Gastroesophageal sphincter (tissue), 4 donors: ENCODE data around the gene ALDOA. TPM values are rescaled to one million over a fixed set of nuclear protein-coding genes. Genes with fewer than 3 reads are reported as not detected.

Experiments
- ATAC-seq: fragments of 150-250 bp; one replicate; pipeline ENCODE4 v1.9.1; 2016; ENCODE audit warnings: mild to moderate bottlenecking, moderate library complexity
- H3K27ac ChIP-seq, 4 donors: fragments of 200-600 bp; sonication (generic) in 3 of 4; 1 replicate in 3 of 4; 2 replicates in 1 of 4; pipeline ENCODE4 v1.5.1; 2016 to 2019
- H3K27me3 ChIP-seq: fragments of 200-600 bp; sonication (generic); one replicate; pipeline ENCODE4 v1.5.1; 2019
- H3K36me3 ChIP-seq, 2 donors: fragments of 200-600 bp; sonication (generic); one replicate each; pipeline ENCODE4 v1.5.1; 2019; ENCODE audit warnings: control low read depth in 1 of 2
- H3K4me1 ChIP-seq, 3 donors: fragments of 200-600 bp; sonication (generic); 1 replicate in 2 of 3; 2 replicates in 1 of 3; pipeline ENCODE4 v1.5.1; 2016 to 2019; ENCODE audit warnings: control low read depth in 2 of 3
- H3K4me3 ChIP-seq, 2 donors: fragments of 200-600 bp; sonication (generic); one replicate each; pipeline ENCODE4 v1.5.1; 2019; ENCODE audit warnings: mild to moderate bottlenecking in 1 of 2, moderate library complexity in 1 of 2
- H3K9me3 ChIP-seq, 3 donors: fragments of 200-600 bp; sonication (generic); one replicate each; pipeline ENCODE4 v1.5.1; 2017 to 2019; ENCODE audit warnings: control low read depth in 2 of 3
- EP300 ChIP-seq: sonication (generic); formaldehyde crosslinking; IDR thresholded peaks from one replicate; pipeline ENCODE4 v1.6.1; 2017; ENCODE audit warnings: antibody characterized with exemption, mild to moderate bottlenecking
- POLR2A ChIP-seq, 2 donors: fragments of 450-650 bp; IDR thresholded peaks; one replicate each; pipeline ENCODE4 v1.6.1; 2017; ENCODE audit warnings: antibody characterized with exemption in 2 of 2, mild to moderate bottlenecking in 2 of 2, moderate library complexity in 1 of 2
- POLR2AphosphoS5 ChIP-seq: sonication (generic); formaldehyde crosslinking; IDR thresholded peaks from one replicate; pipeline ENCODE4 v1.6.1; 2017; ENCODE audit warnings: antibody characterized with exemption
- WGBS, 2 donors: methylation state at CpG; one replicate each; pipeline ENCODE4 v1.1.5; 2018; ENCODE audit warnings: low coverage in 1 of 2; 5-methylcytosine and 5-hydroxymethylcytosine counted together
- total RNA-seq, 4 donors: library from RNA; depleted of rRNA; stranded (reverse); fragments of >200 nt; gene quantifications; one replicate each; pipeline ENCODE4 v1.1.0, GENCODE V29; 2016
- TF ChIP-seq, protein P1 (sequence below), 4 experiments: fragments of 200-600 bp in 2 of 4; fragments of 450-650 bp in 2 of 4; sonication (generic) in 1 of 4; IDR thresholded peaks; one replicate each; pipeline ENCODE4 v1.5.1; 2017 to 2019; ENCODE audit warnings: antibody characterized with exemption in 4 of 4, mild to moderate bottlenecking in 2 of 4, moderate library complexity in 2 of 4

ALDOA gene
- total RNA-seq, 4 donors from 2014 or later, result 1,018 to 1,914 (median 1,258) TPM

GRCh38 chr16:30115238-30115637 is 49.7 kb downstream of the ALDOA start:
- H3K36me3 ChIP-seq, result peaks cover 0 to 98% of the 10 kb centered on the region in 2 donors

GRCh38 chr16:30116291-30117207 is 51.0 kb downstream of the ALDOA start:
- no peak overlapping the region for H3K4me3 ChIP-seq
- no peaks in the 10 kb centered on the region for H3K27me3 ChIP-seq
- no peak for ATAC-seq
- WGBS, 2 donors, result 60 to 80% methylated on average over 1 to 7 of the region's 16 CpGs
- peaks cover 0 to 98% of the 10 kb centered on the region in 2 donors for H3K36me3 ChIP-seq
- no peaks in the 10 kb centered on the region for H3K9me3 ChIP-seq
- peaks cover 0 to 24% (median 2%) of the 10 kb centered on the region in 3 donors for H3K4me1 ChIP-seq
- H3K27ac ChIP-seq, result no peak overlapping the region
- TF ChIP-seq EP300, result no peak
- no peak for TF ChIP-seq POLR2A (IDR thresholded peaks at IDR 0.05)
- no peak for TF ChIP-seq POLR2AphosphoS5
- TF ChIP-seq, protein P1, sequence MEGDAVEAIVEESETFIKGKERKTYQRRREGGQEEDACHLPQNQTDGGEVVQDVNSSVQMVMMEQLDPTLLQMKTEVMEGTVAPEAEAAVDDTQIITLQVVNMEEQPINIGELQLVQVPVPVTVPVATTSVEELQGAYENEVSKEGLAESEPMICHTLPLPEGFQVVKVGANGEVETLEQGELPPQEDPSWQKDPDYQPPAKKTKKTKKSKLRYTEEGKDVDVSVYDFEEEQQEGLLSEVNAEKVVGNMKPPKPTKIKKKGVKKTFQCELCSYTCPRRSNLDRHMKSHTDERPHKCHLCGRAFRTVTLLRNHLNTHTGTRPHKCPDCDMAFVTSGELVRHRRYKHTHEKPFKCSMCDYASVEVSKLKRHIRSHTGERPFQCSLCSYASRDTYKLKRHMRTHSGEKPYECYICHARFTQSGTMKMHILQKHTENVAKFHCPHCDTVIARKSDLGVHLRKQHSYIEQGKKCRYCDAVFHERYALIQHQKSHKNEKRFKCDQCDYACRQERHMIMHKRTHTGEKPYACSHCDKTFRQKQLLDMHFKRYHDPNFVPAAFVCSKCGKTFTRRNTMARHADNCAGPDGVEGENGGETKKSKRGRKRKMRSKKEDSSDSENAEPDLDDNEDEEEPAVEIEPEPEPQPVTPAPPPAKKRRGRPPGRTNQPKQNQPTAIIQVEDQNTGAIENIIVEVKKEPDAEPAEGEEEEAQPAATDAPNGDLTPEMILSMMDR (IDR thresholded peaks at IDR 0.05), result no peak

More at GRCh38 chr16:30115238-30115637, 49.7 kb downstream of the ALDOA start:
- no peaks in the 10 kb centered on the region for H3K9me3 ChIP-seq
- peaks cover 0 to 14% (median 0%) of the 10 kb centered on the region in 3 donors for H3K4me1 ChIP-seq
- H3K27me3 ChIP-seq, result no peaks in the 10 kb centered on the region
- TF ChIP-seq POLR2A (IDR thresholded peaks at IDR 0.05) (no peak), POLR2AphosphoS5 (no peak), EP300 (no peak)
- TF ChIP-seq, protein P1 (IDR thresholded peaks at IDR 0.05), result no peak
- 93 to 100% methylated on average over 1 to 6 of the region's 7 CpGs for whole genome bisulfite sequencing, 2 donors
- no peak overlapping the region for H3K4me3 ChIP-seq
- ATAC-seq, result no peak
- no peak overlapping the region for H3K27ac ChIP-seq

- WGBS, 2 donors, result no CpG with 5 or more reads among the region's 10 CpGs
- Histone ChIP-seq H3K4me3 (no peak overlapping the region), H3K9me3 (no peaks in the 10 kb centered on the region), H3K27ac (no peak overlapping the region), H3K36me3 (peaks cover 0 to 87% of the 10 kb centered on the region in 2 donors), H3K4me1 (peaks cover 0 to 35% (median 6%) of the 10 kb centered on the region in 3 donors), H3K27me3 (no peaks in the 10 kb centered on the region)
- ATAC-seq, result no peak
- TF ChIP-seq, protein P1 (IDR thresholded peaks at IDR 0.05), result no peak
- TF ChIP-seq POLR2AphosphoS5 (no peak), EP300 (no peak), POLR2A (IDR thresholded peaks at IDR 0.05) (no peak)
Observed at GRCh38 chr16:30117768-30118167, 52.2 kb downstream of the ALDOA start.

GRCh38 chr16:30119428-30119827 is 53.9 kb downstream of the ALDOA start:
- 79 to 93% methylated on average over 2 of the region's 2 CpGs for WGBS, 2 donors
- ATAC-seq, result no peak
- H3K36me3 ChIP-seq, result peaks cover 0 to 70% of the 10 kb centered on the region in 2 donors

More at GRCh38 chr16:30119428-30119827, 53.9 kb downstream of the ALDOA start:
- Histone ChIP-seq H3K4me1 (peaks cover 0 to 35% (median 6%) of the 10 kb centered on the region in 3 donors), H3K27me3 (no peaks in the 10 kb centered on the region), H3K27ac (no peak overlapping the region), H3K9me3 (no peaks in the 10 kb centered on the region), H3K4me3 (no peak overlapping the region)
- TF ChIP-seq POLR2A (IDR thresholded peaks at IDR 0.05) (no peak), POLR2AphosphoS5 (no peak), EP300 (no peak)
- TF ChIP-seq, protein P1 (IDR thresholded peaks at IDR 0.05), result no peak

Other genes with a start within 250 kb of the ALDOA start
- gene PAGR1, start 249.6 kb upstream of the ALDOA start, total RNA-seq, result 10 to 100 TPM; 19.3 to 29.6 (median 20.2) TPM
- 100 to 1,000 TPM in 3 of 4 donors, 10 to 100 TPM in 1; 82.2 to 162 (median 129) TPM for gene MVP, start 245.3 kb upstream of the ALDOA start, total RNA-seq
- gene CDIPT, start 202.5 kb upstream of the ALDOA start, total RNA-seq, result 100 to 1,000 TPM; 119 to 167 (median 130) TPM
- gene SEZ6L2, start 166.2 kb upstream of the ALDOA start, total RNA-seq, result 1 to 10 TPM in 3 of 4 donors, not detected in 1; 1.1 to 1.6 (median 1.1) TPM
- gene ASPHD1, start 165.3 kb upstream of the ALDOA start, total RNA-seq, result under 1 TPM in 1 of 4 donors, not detected in 3; 0.42 TPM
- gene KCTD13, start 139.5 kb upstream of the ALDOA start, total RNA-seq, result 10 to 100 TPM; 12.0 to 30.7 (median 20.1) TPM
- 100 to 1,000 TPM in 2 of 4 donors, 10 to 100 TPM in 2; 89.1 to 131 (median 100) TPM for gene TMEM219, start 103.7 kb upstream of the ALDOA start, total RNA-seq
- 10 to 100 TPM; 38.4 to 62.1 (median 46.5) TPM for gene TAOK2, start 91.9 kb upstream of the ALDOA start, total RNA-seq
- gene HIRIP3, start 70.1 kb upstream of the ALDOA start, total RNA-seq, result 10 to 100 TPM; 25.6 to 31.4 (median 28.2) TPM
- 10 to 100 TPM; 40.9 to 82.2 (median 74.4) TPM for gene INO80E, start 69.5 kb upstream of the ALDOA start, total RNA-seq
- gene DOC2A, start 54.7 kb upstream of the ALDOA start, total RNA-seq, result under 1 TPM in 3 of 4 donors, not detected in 1; 0.77 to 0.81 (median 0.78) TPM
- gene C16orf92, start 42.6 kb upstream of the ALDOA start, total RNA-seq, result not detected
- gene TLCD3B, start 34.5 kb upstream of the ALDOA start, total RNA-seq, result not detected
- 10 to 100 TPM; 41.2 to 58.5 (median 48.6) TPM for gene PPP4C, start 10.2 kb downstream of the ALDOA start, total RNA-seq
- under 1 TPM; 0.40 to 0.84 (median 0.45) TPM for gene TBX6, start 26.2 kb downstream of the ALDOA start, total RNA-seq
- gene YPEL3, start 30.5 kb downstream of the ALDOA start, total RNA-seq, result 100 to 1,000 TPM in 1 of 4 donors, 10 to 100 TPM in 3; 76.9 to 105 (median 80.2) TPM
- gene GDPD3, start 47.8 kb downstream of the ALDOA start, total RNA-seq, result 1 to 10 TPM; 1.1 to 3.1 (median 1.9) TPM
- gene MAPK3, start 57.5 kb downstream of the ALDOA start, total RNA-seq, result 10 to 100 TPM; 39.2 to 61.4 (median 48.4) TPM
- gene CORO1A, start 117.8 kb downstream of the ALDOA start, total RNA-seq, result 10 to 100 TPM in 3 of 4 donors, 1 to 10 TPM in 1; 8.6 to 32.0 (median 13.1) TPM
- 10 to 100 TPM; 72.7 to 98.8 (median 88.4) TPM for gene BOLA2B, start 127.9 kb downstream of the ALDOA start, total RNA-seq
- 10 to 100 TPM in 2 of 4 donors, 1 to 10 TPM in 2; 7.8 to 21.2 (median 13.5) TPM for gene SLX1A, start 128.1 kb downstream of the ALDOA start, total RNA-seq
- gene SULT1A3, start 133.5 kb downstream of the ALDOA start, total RNA-seq, result 10 to 100 TPM in 1 of 4 donors, 1 to 10 TPM in 2, not detected in 1; 5.1 to 10.4 (median 8.8) TPM
- 1 to 10 TPM in 2 of 4 donors, under 1 TPM in 2; 0.32 to 7.0 (median 2.5) TPM for gene NPIPB13, start 182.7 kb downstream of the ALDOA start, total RNA-seq